ENCODE measurements around the gene BRMS1L. TPM values are rescaled to one million over a fixed set of nuclear protein-coding genes. Genes with fewer than 3 reads are reported as not detected.
"Not testable (repeated sequence)": the region's sequence is repeated elsewhere in the genome, so short reads cannot be mapped to it uniquely, and the experiment has no call there.

Gene BRMS1L
- total and polyA plus RNA-seq, 5 donors, result 9.3 to 15.8 (median 14.8) TPM

- Histone ChIP-seq H3K4me3 (ENCODE audit: low read length) (peak overlapping the region; percentile 72), H3K9me3 (ENCODE audit: control insufficient read depth, low read length) (no peaks in the 10 kb centered on the region), H3K27ac (ENCODE audit: low read length) (peak overlapping the region; percentile 89), H3K4me1 (ENCODE audit: control insufficient read depth, insufficient read depth, low read length) (peaks cover 1% of the 10 kb centered on the region), H3K27me3 (ENCODE audit: control insufficient read depth, insufficient read depth) (no peaks in the 10 kb centered on the region)
- ATAC-seq (peak in 1 of 2 donors; percentile 6), DNase-seq (no peak)
- intact Hi-C loops (cut with DNase I), result no loop called here
- whole genome bisulfite sequencing, result 3% methylated on average over 11 of the region's 11 CpGs
Observed at GRCh38 chr14:35808076-35808637, 18.0 kb upstream of the BRMS1L start.

- peak; percentile 99 to 100 for ATAC-seq
- H3K4me1 ChIP-seq (ENCODE audit: control insufficient read depth, insufficient read depth, low read length); H3K9me3 ChIP-seq (ENCODE audit: control insufficient read depth, low read length); H3K27me3 ChIP-seq (ENCODE audit: control insufficient read depth, insufficient read depth); intact Hi-C loops (cut with DNase I): not testable (repeated sequence)
- DNase-seq, result peak; percentile 94 to 97 (median 96)
- peak within 1 kb of the TSS; percentile 72 for H3K4me3 ChIP-seq (ENCODE audit: low read length)
- peak within 1 kb of the TSS; percentile 89 for H3K27ac ChIP-seq (ENCODE audit: low read length)
- 2% methylated on average over 59 of the region's 66 CpGs for WGBS
Observed at GRCh38 chr14:35808638-35809563, 17.2 kb upstream of the BRMS1L start, which contains the start of gene RALGAPA1. Gene RALGAPA1 (minus strand): TSS chr14:35809295. CDS start chr14:35808835, 460 bp downstream.

GRCh38 chr14:35809597-35809996 lies 16.5 kb upstream of the BRMS1L start:
- peak overlapping the region; percentile 72 for H3K4me3 ChIP-seq (ENCODE audit: low read length)
- ATAC-seq (no peak), DNase-seq (no peak)
- H3K27ac ChIP-seq (ENCODE audit: low read length), result no peak overlapping the region
- WGBS, result 21% methylated on average over 2 of the region's 2 CpGs
- H3K9me3 ChIP-seq (ENCODE audit: control insufficient read depth, low read length), result no peaks in the 10 kb centered on the region
- intact Hi-C loops (cut with DNase I), result no loop called here
- H3K27me3 ChIP-seq (ENCODE audit: control insufficient read depth, insufficient read depth), result no peaks in the 10 kb centered on the region
- H3K4me1 ChIP-seq (ENCODE audit: control insufficient read depth, insufficient read depth, low read length), result peaks cover 1% of the 10 kb centered on the region

GRCh38 chr14:35810963-35811362 lies 15.2 kb upstream of the BRMS1L start:
- DNase-seq (no peak), ATAC-seq (no peak)
- Histone ChIP-seq H3K27me3 (ENCODE audit: control insufficient read depth, insufficient read depth) (no peaks in the 10 kb centered on the region), H3K4me3 (ENCODE audit: low read length) (no peak overlapping the region), H3K9me3 (ENCODE audit: control insufficient read depth, low read length) (no peaks in the 10 kb centered on the region), H3K27ac (ENCODE audit: low read length) (no peak overlapping the region), H3K4me1 (ENCODE audit: control insufficient read depth, insufficient read depth, low read length) (peaks cover 1% of the 10 kb centered on the region)
- intact Hi-C loops (cut with DNase I), result no loop called here
- 92% methylated on average over 4 of the region's 4 CpGs for WGBS

GRCh38 chr14:35814371-35815005 lies 11.7 kb upstream of the BRMS1L start:
- intact Hi-C loops (cut with DNase I), result no loop called here
- H3K4me1 ChIP-seq (ENCODE audit: control insufficient read depth, insufficient read depth, low read length), result no peaks in the 10 kb centered on the region
- no peak overlapping the region for H3K4me3 ChIP-seq (ENCODE audit: low read length)
- H3K27ac ChIP-seq (ENCODE audit: low read length), result no peak overlapping the region
- ATAC-seq (peak; percentile 45 to 59), DNase-seq (peak in 1 of 3 donors; percentile 67)
- H3K27me3 ChIP-seq (ENCODE audit: control insufficient read depth, insufficient read depth), result no peaks in the 10 kb centered on the region
- no peaks in the 10 kb centered on the region for H3K9me3 ChIP-seq (ENCODE audit: control insufficient read depth, low read length)
- WGBS, result 35% methylated on average over 3 of the region's 3 CpGs

- DNase-seq (no peak), ATAC-seq (peak; percentile 66 to 71)
- WGBS, result 69% methylated on average over 13 of the region's 13 CpGs
Observed at GRCh38 chr14:35818346-35819115, 7.6 kb upstream of the BRMS1L start.

GRCh38 chr14:35819591-35820540 lies 6.3 kb upstream of the BRMS1L start:
- intact Hi-C loops (cut with DNase I), result no loop called here
- H3K27me3 ChIP-seq (ENCODE audit: control insufficient read depth, insufficient read depth), result no peaks in the 10 kb centered on the region

More at GRCh38 chr14:35818346-35819115, 7.6 kb upstream of the BRMS1L start:
- Histone ChIP-seq H3K4me3 (ENCODE audit: low read length) (no peak overlapping the region), H3K9me3 (ENCODE audit: control insufficient read depth, low read length) (no peaks in the 10 kb centered on the region), H3K4me1 (ENCODE audit: control insufficient read depth, insufficient read depth, low read length) (no peaks in the 10 kb centered on the region), H3K27me3 (ENCODE audit: control insufficient read depth, insufficient read depth) (no peaks in the 10 kb centered on the region), H3K27ac (ENCODE audit: low read length) (no peak overlapping the region)
- intact Hi-C loops (cut with DNase I), result no loop called here

GRCh38 chr14:35821564-35822411 lies 4.3 kb upstream of the BRMS1L start:
- no peak for DNase-seq
- no peaks in the 10 kb centered on the region for H3K27me3 ChIP-seq (ENCODE audit: control insufficient read depth, insufficient read depth)
- WGBS, result 20% methylated on average over 7 of the region's 7 CpGs
- intact Hi-C loops (cut with DNase I), result no loop called here
- H3K4me1 ChIP-seq (ENCODE audit: control insufficient read depth, insufficient read depth, low read length), result no peaks in the 10 kb centered on the region
- no peaks in the 10 kb centered on the region for H3K9me3 ChIP-seq (ENCODE audit: control insufficient read depth, low read length)
- H3K4me3 ChIP-seq (ENCODE audit: low read length), result no peak overlapping the region
- no peak for ATAC-seq
- H3K27ac ChIP-seq (ENCODE audit: low read length), result no peak overlapping the region

More at GRCh38 chr14:35819591-35820540, 6.3 kb upstream of the BRMS1L start:
- no peak overlapping the region for H3K4me3 ChIP-seq (ENCODE audit: low read length)
- no peak overlapping the region for H3K27ac ChIP-seq (ENCODE audit: low read length)
- no peaks in the 10 kb centered on the region for H3K4me1 ChIP-seq (ENCODE audit: control insufficient read depth, insufficient read depth, low read length)
- 92% methylated on average over 32 of the region's 32 CpGs for WGBS
- no peak for ATAC-seq
- no peaks in the 10 kb centered on the region for H3K9me3 ChIP-seq (ENCODE audit: control insufficient read depth, low read length)
- no peak for DNase-seq

GRCh38 chr14:35822501-35822900 lies 3.6 kb upstream of the BRMS1L start:
- H3K9me3 ChIP-seq (ENCODE audit: control insufficient read depth, low read length), result no peaks in the 10 kb centered on the region
- no peaks in the 10 kb centered on the region for H3K27me3 ChIP-seq (ENCODE audit: control insufficient read depth, insufficient read depth)
- DNase-seq (no peak), ATAC-seq (no peak)
- H3K4me1 ChIP-seq (ENCODE audit: control insufficient read depth, insufficient read depth, low read length), result no peaks in the 10 kb centered on the region
- no peak overlapping the region for H3K4me3 ChIP-seq (ENCODE audit: low read length)
- 79% methylated on average over 3 of the region's 3 CpGs for WGBS
- intact Hi-C loops (cut with DNase I), result no loop called here
- H3K27ac ChIP-seq (ENCODE audit: low read length), result no peak overlapping the region

All from right cardiac atrium (tissue), 5 donors.